Activated CD4-positive, alpha-beta T cell treated with anti-CD3 and anti-CD28 coated beads, Interleukin-2, Interleukin-6, amounts not matched to agents 100 ng/mL and 50 ng/mL, durations not matched to agents 16 hours and 8 hours (primary cell): ENCODE data around the gene ITGB8.
"Not testable (repeated sequence)": the region's sequence is repeated elsewhere in the genome, so short reads cannot be mapped to it uniquely, and the experiment has no call there.

Experiments
- DNase-seq: peaks from one replicate; pipeline ENCODE4 v3.0.0-alpha.2; 2020

The ITGB8 gene

DNA sequence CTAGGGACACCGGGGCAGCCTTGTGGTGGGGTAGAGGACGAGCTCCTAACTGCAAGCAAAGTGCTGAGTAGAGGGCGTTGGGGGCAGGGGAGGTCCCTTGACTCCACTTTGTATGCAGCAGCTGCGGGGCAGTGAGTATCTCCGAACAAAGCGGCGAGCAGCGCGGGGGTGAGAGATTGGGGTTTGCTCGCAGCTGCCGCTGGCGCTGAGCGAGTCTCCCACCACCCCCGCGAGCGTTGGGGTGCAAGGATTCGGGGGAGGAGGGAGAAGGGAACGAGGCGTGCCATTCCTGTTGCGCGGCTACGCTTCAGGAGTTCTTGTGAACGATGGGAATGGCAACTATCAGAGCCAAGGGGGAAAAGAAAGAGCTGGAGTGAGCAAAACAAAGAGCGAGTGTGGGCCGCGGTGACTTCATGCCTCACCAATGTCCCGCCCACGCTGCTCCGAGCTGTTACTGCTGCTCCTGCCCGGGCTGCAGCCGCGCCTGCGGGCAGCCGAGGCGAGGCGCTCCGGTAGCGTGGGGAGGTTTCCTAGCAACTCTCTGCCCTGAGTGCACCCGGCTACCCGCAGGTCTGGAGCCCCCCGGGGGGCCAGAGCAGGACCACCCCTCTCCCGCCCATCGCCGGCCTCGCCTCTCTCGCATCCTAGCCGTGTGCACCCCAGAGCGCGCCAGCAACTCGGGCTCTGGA lies at the start of gene ITGB8:
Gene ITGB8, plus strand, starts transcription at position 662 of the 689 bp plus-strand sequence. CDS start 907 bp downstream, outside the sequence.
- peak; percentile 74 for DNase-seq

DNA sequence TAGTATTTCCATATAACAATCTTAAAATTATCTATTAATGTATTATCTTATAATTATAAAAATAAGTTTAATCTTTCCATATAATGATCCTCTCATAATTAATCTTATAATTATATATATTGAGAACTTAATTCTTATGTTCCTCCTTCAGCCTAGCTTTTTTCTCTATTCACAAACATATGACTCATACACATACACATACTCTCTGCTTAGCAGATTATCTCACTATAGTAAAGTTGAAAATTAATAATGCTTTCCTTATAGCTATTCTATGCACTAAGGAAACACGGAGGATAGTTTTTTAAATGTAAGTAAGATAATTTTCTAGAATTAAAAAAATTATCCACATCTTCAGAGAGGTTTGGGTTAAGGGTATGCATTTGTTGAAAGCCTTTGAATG lies 47.7 kb upstream of the ITGB8 start:
- DNase-seq = no peak

DNA sequence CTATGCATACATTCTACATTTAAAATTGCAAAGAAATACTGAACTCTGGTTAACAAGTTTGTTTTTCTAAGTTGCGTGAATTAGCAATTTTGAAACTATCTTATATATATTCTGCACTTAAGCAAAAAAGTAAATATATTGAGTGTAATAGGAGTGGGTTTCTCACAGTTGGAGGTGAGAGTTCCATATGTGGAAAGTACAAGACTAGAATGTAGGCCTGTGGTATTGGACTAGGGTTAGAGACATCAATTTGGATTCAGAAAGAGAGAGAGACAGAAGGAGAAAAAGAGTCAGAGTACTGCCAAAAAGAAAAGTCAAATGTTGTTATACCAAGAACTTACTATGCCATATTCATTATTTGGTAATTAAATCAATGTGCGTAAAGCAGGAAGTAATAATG lies 47.3 kb upstream of the ITGB8 start:
- no peak for DNase-seq

DNA sequence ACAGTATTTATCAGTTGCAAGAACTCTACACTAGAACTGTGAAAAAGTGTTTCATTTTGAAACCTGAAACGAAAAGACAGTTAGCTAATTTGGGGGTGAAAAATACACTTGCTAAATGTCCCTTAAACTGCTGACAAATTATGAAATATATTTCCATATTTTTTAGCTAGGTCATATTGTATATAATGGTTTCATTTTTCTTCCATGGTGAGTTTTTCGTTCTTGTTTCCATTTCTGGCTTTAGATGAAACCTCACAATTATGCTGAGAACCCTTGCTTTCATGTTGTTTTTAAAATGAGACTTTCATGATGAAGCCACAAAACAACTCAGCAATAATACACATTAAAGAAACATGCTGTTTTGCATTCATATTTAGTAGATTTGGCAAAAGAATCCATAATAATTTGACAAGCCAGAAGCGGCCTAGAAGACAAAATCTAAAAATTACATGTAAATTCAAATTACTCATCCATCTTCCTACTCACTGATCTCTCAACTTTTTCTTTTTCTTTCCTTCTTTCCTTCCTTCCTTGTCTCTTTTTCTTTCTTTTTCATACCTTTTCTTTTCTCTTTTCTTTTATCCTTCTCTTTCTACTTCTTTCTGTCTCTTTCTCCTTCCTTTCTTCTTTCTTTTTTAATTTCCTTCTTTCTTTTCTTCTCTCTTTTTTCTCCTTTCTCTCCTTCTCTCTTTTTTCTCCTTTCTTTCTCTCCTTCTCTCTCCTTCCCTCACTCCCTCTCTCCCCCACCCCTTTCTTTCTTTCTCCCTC lies 46.5 kb upstream of the ITGB8 start:
- DNase-seq = no peak

DNA sequence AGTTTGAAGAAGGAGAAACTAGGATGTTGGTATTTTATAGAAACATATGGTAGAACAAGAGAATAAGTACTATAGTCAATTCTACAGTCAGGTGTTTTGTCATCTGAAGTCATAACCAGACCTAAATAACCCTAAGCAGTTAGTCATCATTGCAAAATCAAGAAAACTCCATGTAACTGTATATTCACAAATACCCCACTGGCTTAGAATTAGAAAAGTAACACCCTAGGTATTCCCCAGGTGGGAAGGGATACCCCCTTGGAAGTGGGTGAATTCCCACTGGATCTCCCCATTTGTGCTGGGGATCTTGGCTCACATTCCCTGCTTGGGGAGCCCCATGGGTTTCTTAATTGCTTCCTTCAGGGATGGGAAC lies 45.9 kb upstream of the ITGB8 start:
- no peak for DNase-seq

DNA sequence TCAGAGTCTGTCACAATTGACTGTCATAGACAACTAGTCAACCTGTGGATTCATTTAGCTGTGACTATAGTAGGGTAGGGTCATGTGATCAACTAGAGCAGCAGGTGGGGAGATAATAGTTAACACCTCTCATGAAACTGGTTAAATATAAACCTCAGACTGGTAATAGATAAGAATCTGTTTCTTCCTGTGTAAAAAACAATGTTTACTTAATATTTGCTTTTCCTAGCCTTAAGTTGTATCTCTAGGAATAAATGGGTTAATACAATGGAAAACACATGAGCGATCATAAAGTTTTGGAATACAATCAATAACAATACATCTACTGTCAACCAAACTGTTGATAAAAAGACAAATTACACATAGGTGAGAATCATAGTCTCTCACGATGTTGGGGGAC lies 43.4 kb upstream of the ITGB8 start:
- DNase-seq = no peak

DNA sequence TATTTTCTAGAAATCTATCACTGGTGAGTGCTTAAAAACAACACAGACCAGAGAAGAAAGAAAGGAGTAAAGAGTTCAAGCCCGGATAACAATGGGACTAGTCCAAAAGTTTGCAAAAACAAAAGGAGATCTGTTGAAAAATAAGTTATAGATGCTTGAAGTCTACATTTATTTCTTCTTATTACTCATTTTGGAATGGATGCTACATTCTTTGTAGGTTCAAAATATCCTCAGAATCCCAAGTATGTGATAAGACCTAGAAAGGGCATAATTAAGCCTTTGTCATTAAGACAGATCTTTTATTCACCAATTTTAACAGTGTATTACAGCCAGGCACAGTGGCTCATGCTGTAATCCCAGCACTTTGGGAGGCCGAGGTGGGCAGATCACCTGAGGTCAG lies 42.7 kb upstream of the ITGB8 start:
- no peak for DNase-seq

DNA sequence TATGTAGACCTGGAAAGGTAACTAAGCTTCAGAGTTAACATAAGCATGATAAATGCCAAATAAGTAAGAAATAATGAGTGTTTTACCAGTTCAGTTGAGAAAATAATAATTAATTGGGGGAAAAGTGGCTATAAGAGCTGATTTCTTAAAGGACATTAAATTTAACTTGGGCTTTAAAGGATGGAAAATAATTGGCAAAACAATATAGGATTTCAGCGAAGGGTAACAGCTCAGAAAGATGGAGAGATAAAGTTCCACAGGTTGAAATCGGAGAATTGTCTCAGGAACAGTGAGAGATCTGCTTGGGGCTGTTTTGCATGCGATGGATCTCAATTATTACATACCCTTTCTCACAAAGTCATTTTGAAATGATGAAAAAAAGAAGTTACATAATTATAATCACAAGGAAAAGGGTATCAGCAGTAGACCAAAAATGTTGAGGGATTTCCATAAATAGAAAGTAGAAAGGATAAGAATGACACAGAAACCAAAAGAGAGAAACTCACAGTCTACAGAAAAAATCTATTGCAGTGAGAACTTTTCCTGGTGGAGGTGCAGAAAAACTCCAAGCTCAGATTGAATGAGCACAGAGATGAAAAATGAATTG lies 40.1 kb upstream of the ITGB8 start:
- DNase-seq = no peak

DNA sequence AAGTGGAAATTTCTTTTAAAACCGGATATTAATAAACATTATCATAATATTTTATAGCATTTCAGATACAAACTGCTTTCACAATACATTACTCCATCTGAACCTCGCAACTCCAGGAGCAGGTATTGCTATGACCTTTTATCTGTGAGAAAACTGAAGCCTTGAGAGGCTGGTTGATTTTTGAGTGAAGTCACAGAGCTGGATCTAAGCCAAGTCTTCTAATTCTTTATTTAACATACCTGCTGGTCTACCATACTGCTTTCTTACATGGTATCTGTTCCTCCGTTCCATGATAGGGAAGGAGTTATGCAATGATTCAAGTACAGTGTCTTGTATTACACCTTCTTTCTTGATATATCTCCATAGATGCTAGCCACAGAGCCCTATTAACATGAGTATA lies 37.4 kb upstream of the ITGB8 start:
- DNase-seq = no peak

DNA sequence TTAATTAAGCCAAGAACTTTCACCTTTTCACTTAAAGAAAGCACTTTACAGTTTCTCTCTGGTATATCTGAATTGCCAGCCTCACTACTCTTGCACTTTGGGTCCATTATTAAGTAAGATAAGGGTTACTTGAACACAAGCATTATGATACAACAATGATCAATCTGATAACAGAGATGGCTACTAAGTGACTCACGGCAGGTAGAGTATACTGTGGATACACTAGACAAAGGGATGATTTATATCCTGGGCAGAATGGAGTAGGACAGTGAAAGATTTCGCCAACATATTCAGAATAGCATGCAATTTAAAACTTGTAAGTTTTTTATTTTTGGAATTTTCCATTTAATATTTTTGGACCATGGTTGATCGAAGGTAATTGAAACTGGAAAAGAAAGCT lies 34.3 kb upstream of the ITGB8 start:
- no peak for DNase-seq

DNA sequence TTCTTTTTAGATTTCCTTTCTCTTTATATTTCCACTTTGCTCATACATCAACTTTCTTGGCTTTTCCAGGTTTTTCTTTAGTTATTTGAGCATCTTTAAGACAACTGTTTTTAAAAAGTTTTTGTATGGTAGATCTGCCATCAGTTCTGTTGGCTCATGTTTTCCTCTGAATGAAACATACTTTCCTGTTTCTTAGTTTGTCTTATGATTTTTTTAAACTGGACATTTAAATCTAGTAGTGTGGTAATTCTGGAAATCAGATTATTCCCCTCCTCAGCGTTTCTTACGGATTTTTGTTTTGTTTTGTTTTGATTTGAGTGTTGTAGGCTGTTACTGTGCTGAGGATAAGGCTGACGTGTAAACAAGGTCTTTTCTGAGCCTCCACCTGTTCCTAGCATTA lies 33.8 kb upstream of the ITGB8 start:
- no peak for DNase-seq

DNA sequence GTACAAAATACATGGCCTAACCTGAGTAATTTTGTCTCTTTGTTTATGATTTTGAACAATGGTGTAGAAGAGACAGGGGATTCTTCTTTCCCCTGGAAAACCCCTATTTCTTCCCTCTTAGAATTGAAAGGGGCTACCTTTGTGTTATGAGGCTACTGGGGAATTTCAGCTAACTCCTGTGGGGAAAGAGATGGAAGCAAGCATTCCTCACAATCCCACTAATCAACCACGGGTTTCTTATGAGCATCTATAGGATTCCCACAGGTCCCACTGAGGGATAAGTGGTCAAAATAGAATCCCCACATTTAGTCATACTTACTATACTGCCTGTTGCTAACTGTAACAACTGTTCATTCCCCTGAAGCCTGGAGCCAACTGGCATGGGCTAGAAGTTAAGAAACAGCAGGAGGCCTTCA lies 32.2 kb upstream of the ITGB8 start:
- DNase-seq = no peak

DNA sequence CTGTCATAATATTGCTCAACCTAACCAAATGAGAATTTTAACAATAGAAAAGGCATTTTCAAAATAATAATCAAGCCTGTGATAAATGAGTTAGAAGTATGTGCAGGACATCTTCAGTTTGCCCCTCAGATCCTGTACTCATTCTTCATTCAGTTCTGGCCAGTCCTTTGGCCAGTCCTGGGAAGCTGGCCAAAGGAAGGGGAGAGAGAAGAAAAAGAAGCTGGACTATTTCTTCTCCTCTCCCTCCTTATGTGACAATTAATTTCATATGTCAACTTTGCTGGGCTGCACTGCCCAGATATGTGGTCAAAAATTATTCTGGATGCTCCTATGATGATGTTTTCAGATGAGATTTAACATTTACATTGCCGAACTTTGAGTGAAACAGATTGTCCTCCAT lies 31.6 kb upstream of the ITGB8 start:
- DNase-seq = no peak

DNA sequence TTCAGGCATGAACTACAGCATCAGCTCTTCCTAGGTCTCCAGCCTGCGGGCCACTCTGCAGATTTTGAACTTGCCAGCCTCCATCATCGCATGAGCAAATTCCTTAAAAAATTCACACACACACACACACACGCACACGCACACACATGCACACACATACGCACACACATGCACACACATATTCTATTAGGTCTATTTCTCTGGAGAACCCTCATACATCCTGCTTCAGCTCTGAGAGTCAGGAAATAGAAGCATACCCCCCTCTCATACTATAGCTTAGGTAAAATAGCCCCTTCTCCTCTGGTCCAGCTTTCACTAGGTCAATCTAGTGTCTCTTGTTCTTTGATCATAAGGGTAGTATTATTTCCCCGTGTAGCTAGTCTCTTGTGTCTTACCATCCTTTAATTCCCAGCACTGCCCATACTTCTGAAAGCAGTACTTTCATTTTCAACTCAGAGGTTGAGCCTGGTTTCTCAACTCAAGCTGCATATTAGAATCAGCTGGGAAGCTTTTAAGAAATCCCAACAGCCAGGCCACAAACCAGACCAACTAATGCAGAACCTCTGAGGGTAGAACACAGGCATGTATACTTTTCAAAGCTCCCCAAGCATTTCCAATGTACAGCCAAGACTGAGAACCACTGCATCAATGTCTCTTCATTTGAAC lies 30.9 kb upstream of the ITGB8 start:
- no peak for DNase-seq

DNA sequence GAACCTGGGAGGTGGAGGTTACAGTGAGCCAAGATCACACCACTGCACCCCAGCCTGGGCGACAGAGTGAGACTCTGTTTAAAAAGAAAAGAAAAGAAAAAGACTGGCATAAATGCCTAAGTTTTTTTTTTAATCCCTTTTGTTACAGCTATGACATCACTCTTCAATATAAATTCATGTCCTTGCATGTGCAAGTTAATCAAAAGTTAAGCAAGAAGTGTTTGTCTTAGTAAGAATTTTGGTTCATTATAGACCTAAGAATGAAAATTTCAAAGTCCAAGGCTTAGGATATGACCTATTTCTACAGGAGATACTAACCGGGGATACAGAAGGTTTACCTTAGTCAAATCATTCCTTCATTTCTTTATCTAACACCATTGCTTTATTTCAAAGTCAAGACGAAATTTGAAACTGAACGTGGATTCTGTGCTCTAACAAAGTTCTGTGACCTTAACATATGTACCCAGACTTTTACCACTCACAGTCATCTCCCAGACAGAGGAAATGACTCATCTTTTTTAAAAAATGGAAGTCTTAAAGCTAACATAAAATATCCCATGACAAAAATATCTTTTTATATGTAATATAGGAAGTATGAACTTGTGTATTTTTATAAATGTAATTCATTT lies 29.3 kb upstream of the ITGB8 start:
- peak; percentile 38 for DNase-seq

DNA sequence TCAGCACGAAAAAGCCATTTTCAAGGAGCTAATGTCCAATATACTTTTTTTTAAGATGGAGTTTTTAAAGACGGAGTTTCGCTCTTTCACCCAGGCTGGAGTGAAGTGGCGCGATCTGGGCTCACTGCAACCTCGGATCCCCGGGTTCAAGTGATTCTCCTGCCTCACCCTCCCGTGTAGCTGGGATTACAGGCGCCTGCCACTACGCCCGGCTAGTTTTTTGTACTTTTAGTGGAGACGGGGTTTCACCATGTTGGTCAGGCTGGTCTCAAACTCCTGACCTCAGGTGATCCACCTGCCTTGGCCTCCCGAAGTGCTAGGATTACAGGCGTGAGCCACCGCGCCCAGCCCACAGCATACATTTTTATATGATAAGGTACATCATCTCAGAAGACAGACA lies 28.4 kb upstream of the ITGB8 start:
- not testable (repeated sequence) for DNase-seq

DNA sequence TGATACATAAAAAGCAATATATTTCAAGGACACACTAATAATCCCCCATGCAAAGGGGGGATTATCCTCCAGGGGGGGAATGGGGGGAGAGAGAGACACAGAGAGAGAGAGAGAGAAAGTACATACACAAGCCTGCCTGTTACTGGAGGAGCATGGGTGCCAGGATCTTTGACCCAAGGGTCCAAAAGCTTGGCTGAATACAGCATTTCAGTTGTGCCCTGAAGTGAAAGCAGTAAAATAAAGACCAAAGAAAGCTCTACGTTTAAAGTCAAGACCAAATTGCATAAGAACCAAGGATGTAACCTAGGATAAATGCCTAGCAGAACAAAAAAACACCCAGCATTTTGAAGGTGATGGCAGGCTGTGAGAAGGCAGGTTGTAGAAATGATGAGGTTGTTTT lies 27.8 kb upstream of the ITGB8 start:
- DNase-seq = no peak

DNA sequence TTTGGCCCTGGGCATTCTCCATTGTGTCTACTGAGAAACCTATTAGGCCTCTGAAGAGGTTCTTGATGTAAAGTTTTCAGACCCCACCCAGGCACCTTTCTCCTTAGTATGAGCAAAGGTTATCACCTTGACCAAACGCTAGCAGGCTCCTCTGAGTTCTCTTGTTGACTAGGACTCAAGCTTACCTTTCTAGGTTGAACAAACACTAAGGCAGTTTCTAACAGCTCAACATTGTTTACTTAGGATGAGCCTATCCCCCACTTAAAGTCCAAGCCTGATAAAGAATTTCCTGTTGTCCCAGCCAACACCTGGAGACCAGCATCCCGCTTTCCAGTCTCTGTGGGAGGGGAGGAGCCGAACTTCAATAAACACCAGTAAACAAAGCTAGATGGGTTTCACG lies 26.3 kb upstream of the ITGB8 start:
- DNase-seq = no peak

DNA sequence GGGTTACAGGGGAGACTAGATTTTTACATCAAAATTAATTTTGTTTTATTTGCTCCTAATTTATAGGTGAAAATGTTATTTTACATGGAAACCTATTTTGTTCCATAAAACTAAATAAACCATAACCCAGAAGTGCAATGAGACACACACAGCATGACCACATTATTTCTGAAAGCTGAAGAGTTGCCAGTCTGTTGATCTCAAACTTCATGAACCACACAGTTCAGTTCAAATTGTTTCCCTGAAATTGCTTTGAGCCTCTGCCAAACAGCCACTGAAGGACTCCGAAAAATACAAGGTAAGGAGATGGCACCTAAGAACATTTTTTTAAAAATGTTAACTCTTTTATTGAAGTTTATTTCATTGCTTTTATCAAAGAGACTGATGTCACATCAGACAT lies 25.0 kb upstream of the ITGB8 start:
- DNase-seq = no peak

DNA sequence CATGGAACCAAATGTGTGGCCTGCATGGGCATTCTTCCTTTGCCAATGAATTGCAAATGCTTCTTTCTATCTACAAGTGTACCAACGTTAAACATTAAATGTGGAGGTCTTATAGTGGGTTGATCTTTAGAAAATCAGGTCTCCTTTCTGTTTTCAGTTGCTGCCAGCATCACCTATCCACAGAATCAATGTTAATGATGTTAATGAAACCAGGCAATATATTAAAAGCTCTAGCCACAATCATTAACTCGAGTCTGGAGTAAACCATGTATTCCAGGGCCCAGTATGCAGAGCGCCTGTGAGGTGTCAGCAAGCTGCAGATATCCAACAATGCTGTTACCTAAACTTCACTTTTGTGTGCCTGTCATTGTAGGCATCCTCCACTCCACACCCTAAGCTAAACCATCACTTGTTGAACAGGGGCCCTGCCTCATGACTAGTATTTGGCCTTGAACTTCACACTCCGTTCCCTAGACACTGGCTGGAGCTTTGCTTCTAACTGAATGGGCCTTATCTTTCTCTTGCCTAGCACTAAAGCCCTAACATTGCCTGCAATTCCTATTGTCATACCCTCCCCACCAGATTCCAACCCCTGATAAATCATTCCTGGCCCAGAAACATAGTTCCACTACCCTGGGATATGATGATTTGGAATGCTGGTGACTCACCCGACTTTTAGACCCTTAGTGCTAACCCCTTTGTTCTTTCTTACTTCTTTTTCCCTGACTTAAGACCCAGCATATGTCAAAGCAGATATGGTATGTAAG lies 24.3 kb upstream of the ITGB8 start:
- DNase-seq = no peak

DNA sequence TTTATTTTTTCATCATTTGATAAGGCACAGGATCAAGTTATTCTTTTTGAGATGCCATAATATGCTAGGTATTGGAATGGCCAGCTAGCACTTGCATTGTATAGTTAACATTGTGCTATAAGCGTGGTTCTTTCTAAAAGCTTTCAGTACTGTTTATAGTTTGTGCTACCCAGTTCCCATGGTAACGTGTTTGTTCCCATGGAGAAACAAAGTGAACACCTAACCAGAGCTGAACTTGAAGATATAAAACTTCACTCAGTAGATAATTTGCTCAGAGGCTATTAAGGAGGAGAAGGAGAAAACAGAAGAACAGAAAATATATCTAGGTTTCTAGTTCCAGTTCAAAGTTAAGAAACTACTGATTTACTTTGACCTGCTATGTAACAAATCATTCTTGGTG lies 23.6 kb upstream of the ITGB8 start:
- no peak for DNase-seq

DNA sequence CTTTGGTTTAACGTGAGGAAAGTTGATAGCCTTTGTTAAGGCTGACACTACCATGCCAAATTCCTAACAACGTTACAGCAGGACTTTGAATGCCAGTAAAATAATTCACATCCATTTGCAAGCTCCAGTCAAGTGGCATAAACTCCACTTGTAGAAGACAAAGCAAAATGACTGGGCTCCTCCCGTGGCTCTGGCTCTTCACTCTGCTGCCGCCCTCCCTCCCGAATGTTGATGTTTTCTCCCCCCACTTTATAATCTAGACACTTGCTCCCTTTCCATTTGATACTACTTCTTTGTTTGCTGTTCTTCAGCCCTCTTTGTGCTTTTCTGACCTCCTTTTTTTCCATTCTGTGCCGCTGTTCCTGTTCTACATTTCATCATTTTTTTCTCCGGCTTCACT lies 22.8 kb upstream of the ITGB8 start:
- DNase-seq = no peak

DNA sequence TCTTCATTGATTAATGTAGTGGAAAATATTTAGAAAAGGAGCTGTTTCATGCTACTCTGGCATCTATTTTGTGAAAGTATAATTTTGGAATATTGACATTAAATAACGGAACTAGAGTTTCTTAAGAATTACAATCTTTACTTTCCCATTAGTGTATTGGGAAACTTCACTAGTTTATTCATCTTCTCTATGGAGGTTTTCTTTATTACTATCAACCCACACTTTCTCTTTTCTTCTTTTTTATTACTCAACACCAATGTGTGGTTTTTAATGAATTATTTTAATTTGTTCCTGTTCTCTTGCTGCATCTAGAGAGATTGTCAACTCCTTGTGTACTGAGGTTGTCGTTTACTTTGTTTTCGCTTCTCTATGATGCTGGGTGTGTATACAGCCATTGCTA lies 20.4 kb upstream of the ITGB8 start:
- no peak for DNase-seq
